K562 treated with DMSO at 1 percent for 4 hours (cell line): ENCODE data around the gene OR5T3. TPM values are rescaled to one million over a fixed set of nuclear protein-coding genes. Genes with fewer than 3 reads are reported as not detected.

Experiments
- total RNA-seq: library from RNA; unstranded; fragments of 300-600 nt; gene quantifications from 2 replicates; pipeline ENCODE4 v1.2.3, GENCODE V29; 2022; ENCODE audit not compliant: insufficient read depth

OR5T3 gene
- not detected in 2 replicates for total RNA-seq

DNA sequence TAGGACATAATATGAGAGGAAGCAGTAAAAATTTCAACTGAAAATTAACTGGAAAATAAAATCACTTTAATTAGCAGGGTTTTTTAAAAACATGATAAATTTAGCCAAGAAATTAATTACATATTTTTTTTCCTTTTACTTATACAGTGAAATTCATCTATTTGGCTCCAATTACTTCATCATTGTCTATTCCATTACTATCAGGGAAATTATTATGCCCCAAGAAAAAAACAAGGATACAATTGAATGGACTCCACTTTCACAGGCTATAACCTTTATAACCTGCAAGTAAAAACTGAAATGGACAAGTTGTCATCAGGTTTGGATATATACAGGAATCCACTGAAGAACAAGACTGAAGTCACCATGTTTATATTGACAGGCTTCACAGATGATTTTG lies at the start of gene OR5T3:
Gene OR5T3 (plus strand): TSS at position 301 of the 400 bp plus-strand sequence. CDS start 0 bp downstream, at position 301.

DNA sequence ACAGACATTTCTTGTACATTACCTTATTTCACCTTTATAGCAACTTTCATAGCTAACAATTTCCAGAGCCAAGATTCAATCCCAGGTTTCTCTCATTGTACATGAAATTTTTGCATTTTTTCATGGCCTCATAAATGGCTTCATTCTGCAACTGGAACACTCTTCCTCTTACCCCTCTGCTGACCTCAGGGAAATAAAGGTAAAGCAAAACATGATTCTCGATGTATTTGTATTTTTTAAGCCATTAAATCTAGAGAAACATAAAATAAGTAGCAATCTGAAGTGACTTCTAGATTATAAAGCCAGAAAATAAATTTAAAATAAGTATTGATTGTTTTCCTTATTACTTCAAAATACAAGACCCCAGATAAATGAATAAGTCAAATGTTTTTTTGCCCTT lies 17.9 kb upstream of the OR5T3 start, which contains the start of gene OR5T2:
Gene OR5T2 (minus strand): TSS at position 101 of the 400 bp plus-strand sequence. CDS start 1,193 bp downstream, outside the sequence.

DNA sequence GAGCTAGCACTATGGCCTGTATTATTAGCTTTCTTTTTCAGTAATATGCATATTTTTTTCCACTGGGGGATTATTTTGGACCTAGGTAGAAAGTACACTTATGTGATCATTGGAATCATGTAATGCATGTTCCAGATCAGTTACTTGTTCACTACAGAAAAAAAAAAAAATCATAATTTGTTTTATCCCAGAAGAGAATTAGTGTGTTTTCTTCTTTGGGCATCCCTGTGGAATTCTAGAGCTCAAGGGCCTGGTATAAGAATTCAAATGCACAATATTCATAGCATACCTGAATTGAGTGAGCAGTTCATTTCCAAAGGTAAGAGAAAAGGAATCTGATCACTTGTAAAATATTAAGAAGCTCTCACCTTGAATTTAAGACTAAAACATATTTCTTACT lies 21.8 kb downstream of the OR5T3 start, which contains the start of gene OR5T1:
Gene OR5T1 (plus strand): TSS at position 301 of the 400 bp plus-strand sequence. CDS start 1,485 bp downstream, outside the sequence.

DNA sequence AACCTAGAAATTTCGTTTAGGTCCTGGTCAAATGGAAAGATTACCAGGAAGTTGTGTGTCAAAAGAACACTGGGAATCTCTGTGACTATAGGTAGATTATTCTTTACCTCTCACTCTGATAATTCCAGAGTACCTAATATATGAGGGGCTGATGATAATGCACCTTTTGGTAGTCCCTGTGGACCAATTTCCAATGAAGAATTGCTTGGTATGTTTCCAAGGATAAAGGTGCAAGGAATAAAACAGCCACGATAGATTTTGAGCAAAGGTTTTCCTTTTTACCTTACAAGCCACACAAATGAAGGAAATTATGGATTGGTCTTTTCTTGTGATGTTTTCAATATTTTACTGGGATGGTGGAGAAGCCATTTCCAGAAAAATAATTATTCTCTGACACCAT lies 40.1 kb downstream of the OR5T3 start, which contains the start of gene OR8H1:
Gene OR8H1 (minus strand): TSS at position 101 of the 400 bp plus-strand sequence. CDS start 1,192 bp downstream, outside the sequence.

Other genes starting within 250 kb of the OR5T3 start
- gene OR5AS1, start 224.6 kb upstream of the OR5T3 start, total RNA-seq, result not detected in 2 replicates
- gene OR8I2, start 158.9 kb upstream of the OR5T3 start, total RNA-seq, result not detected in 2 replicates
- not detected in 2 replicates for gene OR8H2, start 148.6 kb upstream of the OR5T3 start, total RNA-seq
- gene OR8H3, start 129.9 kb upstream of the OR5T3 start, total RNA-seq, result not detected in 2 replicates
- gene OR8J3, start 112.1 kb upstream of the OR5T3 start, total RNA-seq, result not detected in 2 replicates
- not detected in 2 replicates for gene OR8K5, start 91.9 kb upstream of the OR5T3 start, total RNA-seq
- not detected in 2 replicates for gene OR5J2, start 75.6 kb upstream of the OR5T3 start, total RNA-seq
- gene OR5T2, start 18.0 kb upstream of the OR5T3 start, total RNA-seq, result not detected in 2 replicates
- not detected in 2 replicates for gene OR5T1, start 21.9 kb downstream of the OR5T3 start, total RNA-seq
- gene OR8H1, start 40.0 kb downstream of the OR5T3 start, total RNA-seq, result not detected in 2 replicates
- gene OR8K3, start 62.9 kb downstream of the OR5T3 start, total RNA-seq, result not detected in 2 replicates
- gene OR8K1, start 93.8 kb downstream of the OR5T3 start, total RNA-seq, result not detected in 2 replicates
- gene OR8J1, start 102.0 kb downstream of the OR5T3 start, total RNA-seq, result not detected in 2 replicates
- gene OR8U1, start 123.4 kb downstream of the OR5T3 start, total RNA-seq, result not detected in 2 replicates
- not detected in 2 replicates for gene OR5AL1, start 160.4 kb downstream of the OR5T3 start, total RNA-seq
- not detected in 2 replicates for gene OR5M3, start 221.1 kb downstream of the OR5T3 start, total RNA-seq
- not detected in 2 replicates for gene OR5M8, start 239.1 kb downstream of the OR5T3 start, total RNA-seq